Fibroblast of skin of scalp (primary cell): ENCODE results near the gene N4BP2L1. TPM values are rescaled to one million over a fixed set of nuclear protein-coding genes. Genes with fewer than 3 reads are reported as not detected.

Experiments used
- DNase-seq: peaks from one replicate; pipeline ENCODE4 v3.0.0-alpha.2; 2013
- polyA plus RNA-seq, 2 experiments: library from polyadenylated mRNA; unstranded; fragments of 120-200 nt; gene quantifications; one replicate each; pipeline ENCODE4 v1.2.1, GENCODE V29; 2013; ENCODE audit not compliant: insufficient read length in 2 of 2

Gene N4BP2L1
- 0.78 TPM for polyA plus RNA-seq (2013, experiment 1 of 2; ENCODE audit: insufficient read length)
- polyA plus RNA-seq (2013, experiment 2 of 2; ENCODE audit: insufficient read length), result 0.99 TPM

DNA sequence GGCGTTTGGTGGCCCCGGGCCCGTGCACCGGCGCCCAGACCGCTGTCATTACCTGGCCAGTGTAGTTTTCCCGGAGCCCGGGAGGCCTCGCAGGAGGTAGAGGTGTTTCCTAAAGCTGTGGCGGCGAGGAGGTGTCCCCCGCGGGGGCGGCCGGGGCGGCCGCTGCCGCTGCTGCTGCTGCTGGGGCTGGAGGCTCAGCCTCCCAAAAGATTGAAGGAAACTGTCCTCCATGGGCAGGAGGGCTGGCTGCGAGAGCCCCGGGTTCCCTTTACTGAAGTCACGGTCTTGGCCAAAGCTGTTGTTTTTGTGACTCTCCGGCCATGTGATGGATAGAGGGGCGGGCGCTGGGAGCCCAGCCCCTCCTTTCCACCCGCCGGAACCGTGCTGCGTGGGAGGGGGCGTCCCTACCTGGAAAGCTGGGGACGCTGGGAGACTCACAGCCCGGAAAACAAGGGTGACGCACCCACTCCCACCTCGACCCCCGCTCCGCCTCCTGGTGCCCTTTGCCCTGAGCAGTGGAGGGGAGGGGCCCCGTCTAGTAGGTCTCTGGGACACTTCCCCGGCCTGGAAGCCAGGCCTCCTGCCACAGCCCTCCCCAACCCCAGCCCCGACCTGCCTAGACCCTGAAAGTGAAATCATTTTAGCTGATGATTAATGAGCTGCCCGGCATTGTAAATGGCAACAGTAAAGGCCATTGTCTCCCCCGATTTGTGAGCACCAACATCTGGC lies at the start of gene N4BP2L1:
TSS of gene N4BP2L1 (minus strand) at position 279 of the 729 bp plus-strand sequence. CDS start at position 231, 48 bp downstream.
- peak; percentile 26 for DNase-seq

DNA sequence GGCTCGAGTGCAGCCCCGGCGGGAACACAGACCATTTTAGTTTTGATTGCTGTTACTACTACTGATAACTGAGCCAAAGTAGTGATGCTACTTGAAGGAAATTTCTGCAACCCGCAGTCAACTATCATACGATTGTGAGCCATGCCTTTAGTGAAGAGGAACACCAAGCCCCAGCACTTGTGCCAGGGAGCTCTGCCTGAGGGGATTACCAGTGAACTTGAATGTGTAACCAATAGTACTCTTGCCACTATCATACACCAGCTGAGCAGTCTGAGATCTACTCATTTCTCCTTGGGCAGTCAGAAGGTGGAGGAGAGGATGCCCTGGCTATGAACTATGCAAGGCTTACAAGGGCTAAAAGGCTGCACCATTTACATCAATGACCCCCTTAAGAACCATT lies 49.0 kb upstream of the N4BP2L1 start:
- DNase-seq, result no peak

DNA sequence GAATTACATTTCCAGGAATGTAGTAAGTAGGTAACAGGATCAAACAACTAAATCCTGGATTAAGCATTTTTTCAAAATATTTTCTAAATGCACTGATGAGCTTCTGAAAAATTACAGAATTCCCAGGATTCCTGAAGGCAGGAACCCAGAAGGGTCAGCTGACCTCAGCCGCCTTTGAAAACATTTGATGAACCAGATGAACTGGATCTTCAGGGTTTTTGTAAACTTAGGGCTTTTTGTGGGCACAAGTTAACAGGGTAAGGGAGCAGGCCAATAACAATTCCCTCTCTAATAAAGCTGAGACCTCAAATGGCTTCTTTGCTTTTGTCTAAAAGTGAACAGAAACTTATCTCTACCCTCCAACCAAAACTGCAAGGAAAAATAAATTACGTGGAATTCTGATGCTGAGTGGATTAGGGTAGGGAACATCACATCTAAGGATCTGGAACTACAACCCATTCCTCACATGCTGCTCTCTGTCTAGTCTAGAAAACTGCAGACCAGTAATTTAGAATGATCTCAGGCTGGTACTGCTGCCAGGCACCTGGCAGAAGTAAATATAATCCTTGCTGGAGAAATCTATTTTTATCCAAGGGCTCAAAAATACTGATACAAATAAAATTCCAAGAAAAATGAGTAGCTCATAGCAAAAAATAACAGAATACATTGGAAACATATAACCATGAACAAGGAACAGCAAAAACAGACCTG lies 48.2 kb upstream of the N4BP2L1 start:
- DNase-seq, result no peak

DNA sequence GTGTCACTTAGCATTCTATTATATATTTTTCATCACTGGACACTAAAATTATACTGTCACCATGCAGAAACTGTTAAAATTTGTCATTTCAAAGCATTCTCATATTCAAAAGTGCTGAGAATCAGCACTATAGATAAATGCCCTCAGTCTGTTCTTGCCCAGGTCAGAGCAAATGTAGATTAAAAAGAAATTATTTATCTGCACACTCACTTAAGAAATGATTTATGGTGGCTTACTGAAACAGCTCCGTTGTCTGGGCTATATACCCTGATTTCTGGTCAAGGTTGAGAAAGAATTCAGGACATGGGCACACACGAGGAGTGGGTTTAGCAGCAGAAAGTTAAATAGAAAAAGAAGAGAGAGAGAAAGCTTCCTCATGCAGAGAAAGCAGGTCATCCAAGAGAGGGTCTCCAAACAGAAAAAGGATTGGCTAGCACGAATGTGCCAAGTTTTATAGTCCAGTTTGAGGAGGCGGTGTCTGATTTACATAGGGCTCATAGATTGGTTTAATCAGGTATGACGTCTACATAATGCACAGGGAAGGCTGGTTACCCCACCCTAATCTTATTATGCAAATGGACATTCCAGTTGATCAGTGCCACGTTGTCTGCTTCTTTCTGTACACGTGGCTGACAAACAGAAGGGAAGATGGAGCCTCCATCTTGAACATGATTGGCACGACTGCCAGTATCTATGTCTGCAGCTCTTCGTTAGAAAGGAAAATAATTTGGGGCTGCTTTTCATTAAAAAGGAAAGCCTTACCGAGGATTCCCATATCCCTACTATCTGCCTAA lies 47.3 kb upstream of the N4BP2L1 start:
- DNase-seq, result no peak

DNA sequence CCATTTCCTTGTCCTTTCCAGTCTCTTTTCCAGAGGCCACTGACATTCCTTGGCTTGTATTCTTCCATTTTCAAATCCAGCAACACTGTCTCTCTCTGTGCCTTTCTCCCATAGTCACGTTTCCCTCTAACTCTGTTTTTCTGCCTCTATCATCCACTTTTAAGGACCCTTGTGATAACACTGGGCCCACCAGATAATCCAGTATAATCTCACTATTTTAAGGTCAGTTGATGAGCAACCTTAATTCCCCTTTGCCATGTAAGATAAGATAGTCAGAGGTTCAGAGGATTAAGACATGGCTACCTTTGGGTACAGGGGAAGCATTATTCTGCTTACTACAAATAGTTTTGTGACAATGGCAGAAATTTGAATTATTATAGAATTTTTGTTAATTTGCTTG lies 45.7 kb upstream of the N4BP2L1 start:
- no peak for DNase-seq

DNA sequence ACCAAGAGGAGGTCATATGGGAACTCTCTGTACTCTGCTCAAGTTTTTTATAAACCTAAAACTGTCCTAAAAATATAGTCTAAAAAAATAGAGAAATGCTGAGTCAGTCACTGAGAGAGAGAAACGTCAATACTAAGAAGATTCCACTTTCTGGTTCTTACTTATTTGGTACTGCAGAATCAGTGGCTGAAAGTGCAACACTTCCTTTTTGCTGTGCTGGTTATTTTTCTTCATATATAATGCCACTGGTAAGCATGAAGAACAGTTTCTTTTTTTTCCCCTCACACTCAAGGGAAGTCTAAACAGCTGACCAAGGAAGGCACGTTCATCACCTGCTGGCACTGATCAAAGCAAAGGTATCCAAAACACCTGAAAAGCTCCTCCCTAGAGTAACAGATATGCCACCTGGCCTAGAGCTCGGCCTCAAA lies 44.3 kb upstream of the N4BP2L1 start:
- DNase-seq, result no peak

DNA sequence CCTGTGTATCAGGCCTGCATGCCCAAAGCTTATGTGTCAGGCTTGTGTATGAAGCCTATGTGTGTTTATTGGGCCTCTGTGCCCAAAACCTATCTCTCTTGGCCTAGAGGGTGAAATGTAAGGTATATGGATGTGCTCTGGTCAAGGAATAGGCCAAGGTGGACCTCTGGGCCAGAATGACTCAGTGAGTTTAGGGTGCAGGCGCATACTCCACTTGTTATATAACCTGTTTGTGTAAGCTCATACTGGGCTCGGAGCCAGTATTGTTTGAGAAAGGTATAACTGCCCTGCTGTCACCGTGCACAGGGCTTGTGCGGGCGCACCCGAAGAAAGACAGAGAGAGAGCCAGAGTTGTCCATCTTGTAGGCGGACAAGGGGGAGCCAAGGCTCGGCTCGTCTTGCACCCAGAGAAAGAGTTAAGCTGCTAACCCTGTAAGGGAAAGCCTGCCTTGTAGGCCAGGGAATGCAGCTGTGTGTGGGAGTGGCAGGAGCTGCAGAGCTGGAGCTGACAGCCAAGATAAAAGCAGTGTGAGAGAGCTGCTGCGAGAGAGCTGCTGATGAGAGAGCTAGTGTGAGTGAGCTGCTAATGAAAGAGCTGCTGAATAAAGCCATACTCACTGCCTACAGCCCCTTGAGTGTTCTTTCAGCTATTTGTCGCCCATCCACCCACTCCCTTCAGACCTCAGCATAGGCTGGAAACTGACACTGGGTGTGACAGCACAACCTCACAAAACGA lies 43.4 kb upstream of the N4BP2L1 start:
- peak; percentile 13 for DNase-seq

DNA sequence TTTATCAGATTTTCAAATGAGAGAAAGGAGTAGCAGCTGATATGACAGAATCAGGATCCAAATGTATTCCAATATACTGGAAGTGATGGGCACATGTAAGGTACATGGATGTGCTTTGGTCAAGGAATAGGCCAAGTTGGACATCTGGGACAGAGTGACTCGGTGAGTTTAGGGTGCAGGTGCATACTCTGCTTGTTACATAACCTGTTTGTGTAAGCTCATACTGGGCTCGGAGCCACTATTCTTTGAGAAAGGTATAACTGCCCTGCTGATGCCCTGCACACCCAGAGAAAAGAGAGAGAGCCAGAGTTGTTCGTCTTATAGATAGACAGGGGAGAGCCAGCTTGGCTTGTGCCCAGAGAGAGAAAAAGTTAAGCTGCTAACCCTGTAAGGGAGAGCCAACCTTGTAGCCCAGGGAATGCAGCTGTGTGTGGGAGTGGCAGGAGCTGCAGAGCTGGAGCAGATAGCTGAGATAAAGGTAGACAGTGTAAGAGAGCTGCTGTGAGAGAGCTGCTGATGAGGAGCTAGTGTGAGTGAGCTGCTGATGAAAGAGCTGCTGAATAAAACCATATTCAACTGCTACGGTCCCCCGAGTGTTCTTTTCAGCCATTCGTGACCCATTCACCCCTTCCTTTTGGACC lies 40.7 kb upstream of the N4BP2L1 start:
- DNase-seq, result no peak

DNA sequence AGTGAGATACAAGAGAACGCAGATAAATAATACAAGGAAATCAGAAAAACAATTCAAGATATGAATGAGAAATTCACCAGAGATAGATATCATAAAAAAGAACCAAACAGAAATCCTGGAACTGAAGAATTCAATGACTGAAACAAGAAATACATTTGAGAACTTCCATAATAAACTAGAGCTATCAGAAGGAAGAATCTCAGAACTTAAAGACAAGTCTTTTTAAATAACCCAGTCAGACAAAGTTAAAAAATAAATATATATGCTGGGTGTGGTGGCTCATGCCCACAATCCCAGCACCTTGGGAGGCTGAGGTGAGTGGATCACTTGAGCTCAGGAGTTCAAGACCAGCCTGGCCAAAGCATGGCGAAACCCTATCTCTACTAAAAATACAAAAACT lies 28.7 kb upstream of the N4BP2L1 start:
- DNase-seq, result no peak

DNA sequence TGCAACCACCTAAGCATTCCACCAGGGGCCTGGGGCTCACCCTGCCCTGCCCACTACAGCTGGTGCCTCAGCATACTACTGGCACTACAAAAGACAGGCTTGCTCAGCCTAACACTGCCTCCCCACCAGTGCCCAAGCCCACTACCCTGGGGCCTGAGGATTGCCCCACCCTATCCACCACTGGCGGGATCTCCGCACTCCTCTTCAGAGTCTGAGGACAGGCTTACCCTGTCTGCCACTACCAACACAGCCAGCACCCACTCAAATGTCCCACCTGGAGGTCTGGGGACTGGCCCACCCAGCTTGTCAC lies 27.6 kb upstream of the N4BP2L1 start:
- DNase-seq, result no peak

DNA sequence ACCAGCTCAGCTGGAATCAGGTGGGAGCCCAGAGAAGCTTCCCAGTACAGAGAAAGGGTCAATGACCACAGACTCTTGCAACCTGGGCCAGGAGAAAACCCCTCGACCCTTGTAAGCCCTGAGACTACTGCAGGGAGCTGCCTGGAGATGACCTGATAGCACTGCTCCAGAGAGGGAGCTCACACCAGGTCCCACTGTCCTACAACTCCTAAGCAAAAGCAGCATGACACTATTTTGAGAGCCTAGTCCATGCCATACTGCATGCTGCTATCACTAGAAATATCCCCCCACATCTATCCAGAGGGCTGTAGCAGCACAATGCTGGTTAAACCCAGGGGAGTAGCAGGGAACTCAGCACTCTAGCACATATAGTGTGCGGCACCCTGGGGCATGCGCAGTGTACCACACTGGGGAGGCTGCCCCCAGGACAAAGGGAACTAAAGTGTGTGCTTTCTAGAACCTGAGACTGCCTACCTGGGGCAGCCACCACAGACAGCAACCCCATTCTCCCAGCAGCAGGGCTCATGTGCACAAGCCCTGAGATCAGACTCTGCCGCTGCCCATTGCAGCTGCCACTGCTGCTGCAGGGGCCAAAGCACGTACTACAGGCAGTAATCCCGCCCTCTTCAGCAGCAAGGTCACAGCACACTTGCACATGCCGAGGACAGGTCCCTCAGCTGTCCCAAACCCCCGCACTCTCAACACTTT lies 27.1 kb upstream of the N4BP2L1 start:
- no peak for DNase-seq

DNA sequence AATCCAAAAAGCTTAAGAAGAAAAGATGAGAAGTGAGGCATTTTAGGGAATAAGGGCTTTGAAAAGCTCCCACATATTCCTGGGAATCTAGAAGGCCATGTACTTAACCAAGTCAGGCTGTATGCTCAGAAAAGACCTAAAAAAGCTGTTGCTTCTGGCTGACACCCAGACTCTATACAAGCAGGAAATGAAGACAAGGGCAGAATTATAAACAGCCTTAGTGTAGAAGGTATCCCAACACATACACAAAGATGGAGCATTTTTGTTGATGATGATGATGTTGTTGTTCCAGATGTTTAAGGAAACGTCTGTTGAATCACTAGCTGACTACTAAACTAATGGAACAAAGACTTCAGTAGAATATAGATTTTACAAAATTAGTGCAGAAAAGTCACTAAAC lies 26.1 kb upstream of the N4BP2L1 start:
- no peak for DNase-seq

DNA sequence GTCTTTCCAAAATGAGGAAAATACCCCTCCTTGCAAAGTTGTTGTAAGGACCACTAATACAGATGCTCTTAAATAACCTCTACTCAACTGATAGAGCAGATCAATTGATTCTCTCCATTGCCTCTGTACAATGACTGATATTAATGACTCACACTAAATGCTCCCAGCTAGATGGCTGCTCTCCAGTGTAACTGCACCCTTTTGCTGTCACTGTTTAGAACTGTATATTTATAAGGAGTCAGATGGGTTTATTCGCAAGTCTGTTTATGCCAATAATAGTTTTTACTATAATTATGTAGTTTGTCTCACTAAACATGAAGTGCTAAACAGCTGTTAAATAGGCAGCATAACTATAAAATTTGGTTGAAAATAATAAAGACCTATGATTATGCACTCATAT lies 21.0 kb upstream of the N4BP2L1 start:
- no peak for DNase-seq

DNA sequence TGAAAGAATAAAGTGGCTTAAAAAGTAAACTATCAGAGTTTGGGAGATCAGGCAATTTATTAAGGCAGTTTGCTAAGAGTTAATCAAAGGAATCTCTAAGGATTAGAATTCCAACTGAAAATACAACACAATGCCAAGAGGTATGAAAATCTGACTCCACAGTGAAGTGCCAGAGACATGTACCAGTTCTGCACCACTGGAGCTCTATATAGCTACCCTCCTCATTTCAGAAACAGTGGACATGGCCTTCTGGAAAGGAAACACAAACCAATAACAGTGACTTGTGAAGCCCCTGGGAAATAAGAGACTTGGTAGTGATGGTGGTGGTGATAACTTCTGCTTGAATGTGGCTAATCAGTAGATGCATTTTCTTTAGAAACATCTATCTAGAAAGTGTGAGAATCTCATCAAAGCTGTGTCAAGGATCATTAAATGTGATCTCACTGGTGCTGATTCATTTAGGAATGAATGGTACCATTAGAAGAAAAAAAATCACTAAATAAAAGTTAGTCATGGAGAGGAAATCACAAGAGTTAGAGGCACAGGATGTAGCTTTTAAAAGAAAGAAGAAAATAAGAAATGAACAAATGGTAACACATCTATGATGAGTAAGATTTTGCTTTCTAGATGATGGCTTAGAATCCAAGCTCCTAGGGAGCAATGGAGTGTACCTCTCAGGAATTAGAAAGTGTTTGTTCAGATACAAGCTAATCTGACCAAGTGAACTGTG lies 20.1 kb upstream of the N4BP2L1 start:
- no peak for DNase-seq

DNA sequence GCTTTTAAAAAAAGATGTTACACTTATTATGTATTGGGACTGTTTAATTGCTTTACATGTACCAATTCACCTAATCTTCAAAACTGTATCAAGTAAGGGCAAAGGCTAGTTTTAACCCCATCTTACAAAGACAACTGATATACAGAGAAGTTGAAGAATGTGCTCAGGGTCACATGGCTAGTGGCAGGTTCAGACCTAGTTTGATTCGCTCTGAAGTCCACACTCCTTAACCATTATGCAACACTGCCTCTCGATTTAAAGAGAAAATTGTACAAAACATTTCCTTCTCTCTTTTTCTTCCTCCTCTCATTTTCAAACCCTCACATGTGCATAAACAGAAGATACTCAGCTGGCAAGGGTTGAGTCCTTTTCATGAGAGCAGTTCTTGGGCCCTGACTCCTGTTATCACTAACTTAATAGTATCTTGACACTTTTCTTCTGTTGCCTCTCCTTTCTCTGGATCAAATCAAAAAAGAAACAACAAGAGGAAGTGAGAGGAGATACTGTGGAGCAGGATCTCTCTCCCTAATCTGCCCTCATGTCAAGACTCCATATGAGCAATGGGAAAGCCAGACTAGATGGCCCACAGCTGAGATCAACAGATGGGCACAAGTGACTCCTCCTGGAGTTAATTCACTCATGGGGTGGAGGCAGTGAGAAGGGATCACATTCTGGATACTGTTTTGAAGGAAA lies 19.0 kb upstream of the N4BP2L1 start:
- no peak for DNase-seq

DNA sequence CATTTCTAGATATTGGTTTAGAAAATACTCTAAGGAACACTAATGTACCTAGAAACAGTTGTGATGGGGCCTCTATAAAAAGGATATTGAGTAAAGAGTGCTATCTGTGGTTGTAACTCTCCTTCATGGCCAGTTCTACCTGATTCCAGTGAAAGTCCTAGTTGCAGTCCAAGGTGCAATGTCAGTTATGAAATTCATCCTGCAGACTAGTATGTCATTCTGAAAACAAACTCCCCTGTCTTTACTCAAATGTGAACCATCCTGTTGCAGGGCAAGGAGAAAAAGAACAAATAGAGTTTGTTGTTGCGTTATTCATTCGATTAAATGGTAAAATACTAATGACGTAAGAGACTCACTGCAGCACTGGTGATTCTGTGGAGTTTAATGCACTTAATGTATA lies 18.3 kb upstream of the N4BP2L1 start:
- DNase-seq, result no peak

DNA sequence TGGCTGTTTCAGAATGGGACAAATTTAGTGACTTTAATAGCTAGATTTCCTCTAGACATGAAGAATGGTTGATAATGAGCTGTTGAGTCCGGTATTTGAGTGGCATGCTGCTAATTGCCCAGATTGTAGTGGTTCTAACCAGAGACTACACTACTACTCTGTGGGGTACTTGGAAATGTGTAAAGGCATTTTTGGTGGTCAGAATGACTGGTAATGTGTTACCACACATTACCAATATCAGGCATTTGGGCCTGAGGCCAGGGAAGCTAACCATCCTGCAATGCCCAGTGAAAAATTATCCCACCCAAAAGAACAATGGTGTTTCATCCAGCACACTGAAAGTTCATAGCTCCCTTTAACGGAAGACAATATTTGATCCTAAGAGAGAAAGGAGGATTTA lies 17.5 kb upstream of the N4BP2L1 start:
- no peak for DNase-seq

DNA sequence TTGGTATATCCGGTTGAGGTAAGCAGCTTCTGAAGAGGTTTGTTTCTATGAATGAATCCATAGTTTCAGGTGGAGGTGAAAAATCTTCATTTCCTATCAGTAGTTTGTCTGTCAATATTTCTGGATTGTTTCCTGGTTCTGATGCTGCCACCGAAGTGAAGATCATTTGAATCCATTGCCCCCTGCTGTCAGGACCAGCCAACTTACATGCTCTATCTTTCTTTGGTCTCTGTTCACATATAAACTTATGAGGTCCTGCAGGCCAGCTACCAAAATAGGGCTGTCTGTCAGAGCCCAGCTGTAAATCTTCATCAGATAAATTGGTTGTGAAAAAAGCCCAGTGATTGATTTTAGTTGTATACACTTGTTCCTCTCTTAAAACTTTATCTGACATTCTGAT lies 15.2 kb upstream of the N4BP2L1 start:
- peak; percentile 12 for DNase-seq

DNA sequence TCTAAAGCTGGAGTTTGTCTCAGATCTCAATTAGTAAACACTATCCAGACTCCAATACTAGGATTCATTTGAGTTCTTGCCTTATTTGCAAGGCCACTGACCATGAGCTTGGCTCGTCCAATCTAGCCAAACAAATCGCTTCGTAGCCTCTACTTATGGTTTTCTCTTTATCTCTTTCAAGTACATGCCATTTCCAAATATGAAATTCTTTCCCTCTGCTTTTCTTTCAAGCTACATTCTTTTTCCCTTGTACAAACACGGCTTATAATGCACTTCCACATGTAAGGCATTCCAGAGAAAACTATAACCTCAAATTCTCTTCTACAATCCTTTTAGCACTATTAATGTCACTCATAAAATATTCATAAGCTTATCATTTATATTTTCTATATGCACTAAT lies 10.9 kb upstream of the N4BP2L1 start:
- peak; percentile 38 for DNase-seq

DNA sequence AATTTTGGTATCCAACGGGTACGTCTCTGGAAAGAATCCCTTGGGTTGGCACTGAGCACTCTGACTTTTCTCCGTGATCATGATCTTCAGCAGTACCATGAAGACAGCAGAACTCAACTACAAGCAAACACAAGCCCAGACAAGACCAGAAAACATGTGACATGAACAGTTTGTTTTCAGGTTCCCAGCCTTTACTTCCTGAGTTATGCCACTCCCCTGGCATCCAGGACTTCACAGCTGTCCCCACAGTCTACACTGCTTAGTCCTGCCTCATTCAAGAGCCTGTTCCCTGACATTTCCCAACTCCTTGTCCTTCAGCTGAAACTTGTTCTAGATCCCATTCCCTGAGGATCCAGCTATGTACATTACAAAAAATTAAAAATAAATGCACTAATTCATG lies 4.9 kb upstream of the N4BP2L1 start:
- no peak for DNase-seq
